GM18505 (cell line): ENCODE measurements around the gene LEFTY1.

Source experiments
- ATAC-seq: cut with Tn5 transposase; IDR thresholded peaks from one replicate; pipeline ENCODE4 v1.9.1; 2021; ENCODE audit not compliant: unreplicated experiment
- POLR2A ChIP-seq: IDR thresholded peaks from 4 replicates; pipeline ENCODE4 v1.6.1; 2011; ENCODE audit warnings: borderline replicate concordance; ENCODE audit not compliant: insufficient read depth, insufficient read length; ENCODE audit errors: extremely low read depth

Gene LEFTY1

GRCh38 chr1:225923692-225924555, 35.0 kb upstream of the LEFTY1 start, which contains the start of gene PYCR2:
Gene PYCR2, minus strand, starts transcription at chr1:225924250. Its CDS starts 140 bp downstream, at chr1:225924110.
- TF ChIP-seq POLR2A = peak; percentile 93
- peak; percentile 97 for ATAC-seq

- TF ChIP-seq POLR2A = no peak
- ATAC-seq = no peak
Observed at GRCh38 chr1:225923381-225923691, 34.4 kb upstream of the LEFTY1 start.

GRCh38 chr1:225921734-225922709, 33.1 kb upstream of the LEFTY1 start:
- ATAC-seq = no peak

GRCh38 chr1:225919906-225920305, 31.0 kb upstream of the LEFTY1 start:
- no peak for ATAC-seq
- no peak for TF ChIP-seq POLR2A

More at GRCh38 chr1:225921734-225922709, 33.1 kb upstream of the LEFTY1 start:
- TF ChIP-seq POLR2A = no peak

GRCh38 chr1:225918280-225918679, 29.3 kb upstream of the LEFTY1 start:
- no peak for ATAC-seq
- TF ChIP-seq POLR2A = no peak

- TF ChIP-seq POLR2A = no peak
- ATAC-seq = no peak
Observed at GRCh38 chr1:225917536-225917935, 28.6 kb upstream of the LEFTY1 start.

- ATAC-seq = no peak
- no peak for TF ChIP-seq POLR2A
Observed at GRCh38 chr1:225917101-225917500, 28.2 kb upstream of the LEFTY1 start.

GRCh38 chr1:225915538-225915991, 26.6 kb upstream of the LEFTY1 start:
- no peak for TF ChIP-seq POLR2A
- no peak for ATAC-seq

- ATAC-seq = no peak
- no peak for TF ChIP-seq POLR2A
Observed at GRCh38 chr1:225914947-225915346, 26.0 kb upstream of the LEFTY1 start.

- no peak for TF ChIP-seq POLR2A
- ATAC-seq = no peak
Observed at GRCh38 chr1:225914391-225914790, 25.4 kb upstream of the LEFTY1 start.

GRCh38 chr1:225911191-225912130, 22.5 kb upstream of the LEFTY1 start:
- peak; percentile 68 for ATAC-seq

GRCh38 chr1:225909477-225909876, 20.5 kb upstream of the LEFTY1 start:
- TF ChIP-seq POLR2A = no peak
- ATAC-seq = no peak

More at GRCh38 chr1:225911191-225912130, 22.5 kb upstream of the LEFTY1 start:
- no peak for TF ChIP-seq POLR2A
